Neutrophil (primary cell): ENCODE measurements around the gene FUS.

ENCODE experiments used
- H3K27ac ChIP-seq: fragments of 200-600 bp; sonication (generic); 2 replicates; pipeline ENCODE4 v1.5.1; 2016; ENCODE audit warnings: mild to moderate bottlenecking, moderate library complexity
- H3K27me3 ChIP-seq: fragments of 200-600 bp; sonication (generic); 2 replicates; pipeline ENCODE4 v1.6.0; 2016; ENCODE audit warnings: mild to moderate bottlenecking
- H3K36me3 ChIP-seq: fragments of 200-600 bp; sonication (generic); 2 replicates; pipeline ENCODE4 v1.5.1; 2017
- H3K4me1 ChIP-seq, 2 experiments: fragments of 200-600 bp in 1 of 2; sonication (generic) in 1 of 2; 1 replicate in 1 of 2; 2 replicates in 1 of 2; pipeline versions ENCODE4 v1.5.1 to v1.6.1; 2013 to 2016; ENCODE audit warnings: low read depth in 1 of 2, low read length in 1 of 2, mild to moderate bottlenecking in 1 of 2, moderate library complexity in 1 of 2; ENCODE audit not compliant: control insufficient read depth in 1 of 2, insufficient read depth in 1 of 2
- H3K4me3 ChIP-seq, 2 experiments: fragments of 200-600 bp in 1 of 2; sonication (generic) in 1 of 2; 1 replicate in 1 of 2; 2 replicates in 1 of 2; pipeline ENCODE4 v1.5.1; 2013 to 2016; ENCODE audit warnings: low read depth in 1 of 2, low read length in 1 of 2, mild to moderate bottlenecking in 1 of 2, moderate library complexity in 1 of 2
- H3K9me3 ChIP-seq: fragments of 200-600 bp; sonication (generic); 2 replicates; pipeline ENCODE4 v1.5.1; 2016
- CTCF ChIP-seq: fragments of 200-600 bp; sonication (generic); IDR thresholded peaks from 2 replicates; pipeline ENCODE4 v1.5.1; 2016; ENCODE audit warnings: antibody characterized with exemption

The FUS gene

GRCh38 chr16:31201582-31202413 is 21.9 kb downstream of the FUS start:
- H3K27ac ChIP-seq: peak overlapping the region; percentile 89
- no peak for TF ChIP-seq CTCF

GRCh38 chr16:31202414-31203375 is 22.8 kb downstream of the FUS start, which contains the start of gene PYCARD:
TSS of gene PYCARD (minus strand) at chr16:31202760. CDS start at chr16:31202690, 70 bp downstream.
- H3K27me3 ChIP-seq: no peaks in the 10 kb centered on the region
- H3K36me3 ChIP-seq: peaks cover 35% of the 10 kb centered on the region
- no peaks in the 10 kb centered on the region for H3K9me3 ChIP-seq
- peak within 1 kb of the TSS; percentile 89 for H3K27ac ChIP-seq
- peak within 1 kb of the TSS; percentile 95 to 96 for H3K4me3 ChIP-seq
- peaks cover 63 to 64% of the 10 kb centered on the region in 2 experiments for H3K4me1 ChIP-seq
- no peak for TF ChIP-seq CTCF

More at GRCh38 chr16:31201582-31202413, 21.9 kb downstream of the FUS start:
- Histone ChIP-seq H3K9me3 (no peaks in the 10 kb centered on the region), H3K4me3 (peak overlapping the region; percentile 95 to 96), H3K4me1 (peaks cover 66 to 67% of the 10 kb centered on the region in 2 experiments), H3K36me3 (peaks cover 43% of the 10 kb centered on the region), H3K27me3 (no peaks in the 10 kb centered on the region)

GRCh38 chr16:31204871-31205666 is 25.1 kb downstream of the FUS start:
- TF ChIP-seq CTCF: no peak
- H3K36me3 ChIP-seq: peaks cover 14% of the 10 kb centered on the region
- no peaks in the 10 kb centered on the region for H3K27me3 ChIP-seq
- H3K27ac ChIP-seq: peak overlapping the region; percentile 89
- H3K4me3 ChIP-seq: no peak overlapping the region
- peaks cover 40 to 45% of the 10 kb centered on the region in 2 experiments for H3K4me1 ChIP-seq
- H3K9me3 ChIP-seq: no peaks in the 10 kb centered on the region

GRCh38 chr16:31206776-31207175 is 26.8 kb downstream of the FUS start:
- Histone ChIP-seq H3K9me3 (no peaks in the 10 kb centered on the region), H3K27me3 (peaks cover 2% of the 10 kb centered on the region), H3K4me1 (peaks cover 23 to 28% of the 10 kb centered on the region in 2 experiments), H3K27ac (no peak overlapping the region), H3K36me3 (no peaks in the 10 kb centered on the region), H3K4me3 (no peak overlapping the region)
- TF ChIP-seq CTCF: no peak

GRCh38 chr16:31213342-31213741 is 33.4 kb downstream of the FUS start:
- peaks cover 26 to 31% of the 10 kb centered on the region in 2 experiments for H3K4me1 ChIP-seq
- no peaks in the 10 kb centered on the region for H3K9me3 ChIP-seq
- H3K4me3 ChIP-seq: no peak overlapping the region
- H3K27me3 ChIP-seq: peaks cover 66% of the 10 kb centered on the region
- H3K27ac ChIP-seq: no peak overlapping the region
- H3K36me3 ChIP-seq: no peaks in the 10 kb centered on the region
- TF ChIP-seq CTCF: no peak
